Measurements from ENCODE around the gene FZR1. TPM values are rescaled to one million over a fixed set of nuclear protein-coding genes. Genes with fewer than 3 reads are reported as not detected.

The FZR1 gene
- polyA plus RNA-seq, 2 donors, result 23.0 to 28.0 TPM

GRCh38 chr19:3479834-3480215 is 26.3 kb upstream of the FZR1 start:
- H3K9me3 ChIP-seq (ENCODE audit: control insufficient read depth in 2 of 2, insufficient read depth in 1 of 2, low read depth in 1 of 2, low read length in 1 of 2), result no peaks in the 10 kb centered on the region
- H3K4me1 ChIP-seq (ENCODE audit: control insufficient read depth in 2 of 2, insufficient read depth in 2 of 2, low read length in 1 of 2), result peaks cover 2 to 3% of the 10 kb centered on the region in 2 donors
- WGBS, 2 donors, result 43 to 50% methylated on average over 9 of the region's 9 CpGs
- H3K27ac ChIP-seq (ENCODE audit: low read depth in 2 of 2, low read length in 1 of 2), result no peak overlapping the region
- no peak overlapping the region for H3K4me3 ChIP-seq (ENCODE audit: low read depth in 1 of 2, low read length in 2 of 2)
- H3K36me3 ChIP-seq (ENCODE audit: control insufficient read depth in 2 of 2, insufficient read depth in 2 of 2, low read length in 1 of 2), result no peaks in the 10 kb centered on the region
- H3K27me3 ChIP-seq (ENCODE audit: control insufficient read depth in 1 of 2, insufficient read depth in 2 of 2, low read length in 2 of 2), result peaks cover 0 to 4% of the 10 kb centered on the region in 2 donors

GRCh38 chr19:3480383-3481091 is 25.6 kb upstream of the FZR1 start, which contains the start of gene SMIM24:
Gene SMIM24, minus strand, starts transcription at chr19:3480525. Its CDS starts 62 bp downstream, at chr19:3480463.
- WGBS, 2 donors, result 41 to 46% methylated on average over 26 to 27 of the region's 27 CpGs
- no peak within 1 kb of the TSS for H3K27ac ChIP-seq (ENCODE audit: low read depth in 2 of 2, low read length in 1 of 2)
- H3K4me1 ChIP-seq (ENCODE audit: control insufficient read depth in 2 of 2, insufficient read depth in 2 of 2, low read length in 1 of 2), result peaks cover 2 to 3% of the 10 kb centered on the region in 2 donors
- H3K27me3 ChIP-seq (ENCODE audit: control insufficient read depth in 1 of 2, insufficient read depth in 2 of 2, low read length in 2 of 2), result peaks cover 0 to 4% of the 10 kb centered on the region in 2 donors
- H3K9me3 ChIP-seq (ENCODE audit: control insufficient read depth in 2 of 2, insufficient read depth in 1 of 2, low read depth in 1 of 2, low read length in 1 of 2), result no peaks in the 10 kb centered on the region
- no peaks in the 10 kb centered on the region for H3K36me3 ChIP-seq (ENCODE audit: control insufficient read depth in 2 of 2, insufficient read depth in 2 of 2, low read length in 1 of 2)
- H3K4me3 ChIP-seq (ENCODE audit: low read depth in 1 of 2, low read length in 2 of 2), result no peak within 1 kb of the TSS

GRCh38 chr19:3481241-3482090 is 24.6 kb upstream of the FZR1 start:
- no peak overlapping the region for H3K4me3 ChIP-seq (ENCODE audit: low read depth in 1 of 2, low read length in 2 of 2)
- peaks cover 0 to 4% of the 10 kb centered on the region in 2 donors for H3K27me3 ChIP-seq (ENCODE audit: control insufficient read depth in 1 of 2, insufficient read depth in 2 of 2, low read length in 2 of 2)
- peaks cover 2 to 3% of the 10 kb centered on the region in 2 donors for H3K4me1 ChIP-seq (ENCODE audit: control insufficient read depth in 2 of 2, insufficient read depth in 2 of 2, low read length in 1 of 2)
- no peak overlapping the region for H3K27ac ChIP-seq (ENCODE audit: low read depth in 2 of 2, low read length in 1 of 2)
- H3K36me3 ChIP-seq (ENCODE audit: control insufficient read depth in 2 of 2, insufficient read depth in 2 of 2, low read length in 1 of 2), result no peaks in the 10 kb centered on the region
- no peaks in the 10 kb centered on the region for H3K9me3 ChIP-seq (ENCODE audit: control insufficient read depth in 2 of 2, insufficient read depth in 1 of 2, low read depth in 1 of 2, low read length in 1 of 2)
- WGBS, 2 donors, result 54 to 57% methylated on average over 38 of the region's 38 CpGs

- Histone ChIP-seq H3K4me1 (ENCODE audit: control insufficient read depth in 2 of 2, insufficient read depth in 2 of 2, low read length in 1 of 2) (peaks cover 2 to 3% of the 10 kb centered on the region in 2 donors), H3K27ac (ENCODE audit: low read depth in 2 of 2, low read length in 1 of 2) (no peak overlapping the region), H3K27me3 (ENCODE audit: control insufficient read depth in 1 of 2, insufficient read depth in 2 of 2, low read length in 2 of 2) (peaks cover 0 to 4% of the 10 kb centered on the region in 2 donors), H3K4me3 (ENCODE audit: low read depth in 1 of 2, low read length in 2 of 2) (no peak overlapping the region), H3K36me3 (ENCODE audit: control insufficient read depth in 2 of 2, insufficient read depth in 2 of 2, low read length in 1 of 2) (no peaks in the 10 kb centered on the region), H3K9me3 (ENCODE audit: control insufficient read depth in 2 of 2, insufficient read depth in 1 of 2, low read depth in 1 of 2, low read length in 1 of 2) (no peaks in the 10 kb centered on the region)
- 61 to 68% methylated on average over 44 to 49 of the region's 49 CpGs for WGBS, 2 donors
Measured at GRCh38 chr19:3482507-3483225, 23.4 kb upstream of the FZR1 start.

GRCh38 chr19:3483226-3483628 is 22.9 kb upstream of the FZR1 start, which contains the start of gene SMIM44:
Gene SMIM44, minus strand, starts transcription at chr19:3483441. Its CDS starts 38 bp downstream, at chr19:3483403.
- Histone ChIP-seq H3K36me3 (ENCODE audit: control insufficient read depth in 2 of 2, insufficient read depth in 2 of 2, low read length in 1 of 2) (no peaks in the 10 kb centered on the region), H3K9me3 (ENCODE audit: control insufficient read depth in 2 of 2, insufficient read depth in 1 of 2, low read depth in 1 of 2, low read length in 1 of 2) (no peaks in the 10 kb centered on the region), H3K27ac (ENCODE audit: low read depth in 2 of 2, low read length in 1 of 2) (no peak within 1 kb of the TSS), H3K4me3 (ENCODE audit: low read depth in 1 of 2, low read length in 2 of 2) (no peak within 1 kb of the TSS), H3K4me1 (ENCODE audit: control insufficient read depth in 2 of 2, insufficient read depth in 2 of 2, low read length in 1 of 2) (peaks cover 2 to 3% of the 10 kb centered on the region in 2 donors), H3K27me3 (ENCODE audit: control insufficient read depth in 1 of 2, insufficient read depth in 2 of 2, low read length in 2 of 2) (peaks cover 0 to 4% of the 10 kb centered on the region in 2 donors)
- 69 to 72% methylated on average over 21 to 33 of the region's 33 CpGs for whole genome bisulfite sequencing, 2 donors

- Histone ChIP-seq H3K36me3 (ENCODE audit: control insufficient read depth in 2 of 2, insufficient read depth in 2 of 2, low read length in 1 of 2) (peaks cover 13 to 38% of the 10 kb centered on the region in 2 donors), H3K4me1 (ENCODE audit: control insufficient read depth in 2 of 2, insufficient read depth in 2 of 2, low read length in 1 of 2) (no peaks in the 10 kb centered on the region), H3K4me3 (ENCODE audit: low read depth in 1 of 2, low read length in 2 of 2) (no peak overlapping the region), H3K9me3 (ENCODE audit: control insufficient read depth in 2 of 2, insufficient read depth in 1 of 2, low read depth in 1 of 2, low read length in 1 of 2) (no peaks in the 10 kb centered on the region), H3K27me3 (ENCODE audit: control insufficient read depth in 1 of 2, insufficient read depth in 2 of 2, low read length in 2 of 2) (no peaks in the 10 kb centered on the region), H3K27ac (ENCODE audit: low read depth in 2 of 2, low read length in 1 of 2) (no peak overlapping the region)
- WGBS, 2 donors, result 94% methylated on average over 55 of the region's 55 CpGs
Measured at GRCh38 chr19:3491396-3492119, 14.6 kb upstream of the FZR1 start.

GRCh38 chr19:3492131-3492839 is 13.8 kb upstream of the FZR1 start:
- H3K27ac ChIP-seq (ENCODE audit: low read depth in 2 of 2, low read length in 1 of 2), result no peak overlapping the region
- WGBS, 2 donors, result 95 to 96% methylated on average over 45 of the region's 45 CpGs
- H3K9me3 ChIP-seq (ENCODE audit: control insufficient read depth in 2 of 2, insufficient read depth in 1 of 2, low read depth in 1 of 2, low read length in 1 of 2), result no peaks in the 10 kb centered on the region
- H3K4me1 ChIP-seq (ENCODE audit: control insufficient read depth in 2 of 2, insufficient read depth in 2 of 2, low read length in 1 of 2), result no peaks in the 10 kb centered on the region
- no peak overlapping the region for H3K4me3 ChIP-seq (ENCODE audit: low read depth in 1 of 2, low read length in 2 of 2)
- H3K36me3 ChIP-seq (ENCODE audit: control insufficient read depth in 2 of 2, insufficient read depth in 2 of 2, low read length in 1 of 2), result peaks cover 13 to 40% of the 10 kb centered on the region in 2 donors
- no peaks in the 10 kb centered on the region for H3K27me3 ChIP-seq (ENCODE audit: control insufficient read depth in 1 of 2, insufficient read depth in 2 of 2, low read length in 2 of 2)

- H3K36me3 ChIP-seq (ENCODE audit: control insufficient read depth in 2 of 2, insufficient read depth in 2 of 2, low read length in 1 of 2), result peaks cover 13 to 40% of the 10 kb centered on the region in 2 donors
- 94% methylated on average over 16 of the region's 16 CpGs for WGBS, 2 donors
Measured at GRCh38 chr19:3492919-3493318, 13.2 kb upstream of the FZR1 start.

More at GRCh38 chr19:3492919-3493318, 13.2 kb upstream of the FZR1 start:
- no peaks in the 10 kb centered on the region for H3K9me3 ChIP-seq (ENCODE audit: control insufficient read depth in 2 of 2, insufficient read depth in 1 of 2, low read depth in 1 of 2, low read length in 1 of 2)
- no peaks in the 10 kb centered on the region for H3K4me1 ChIP-seq (ENCODE audit: control insufficient read depth in 2 of 2, insufficient read depth in 2 of 2, low read length in 1 of 2)
- no peak overlapping the region for H3K4me3 ChIP-seq (ENCODE audit: low read depth in 1 of 2, low read length in 2 of 2)
- H3K27me3 ChIP-seq (ENCODE audit: control insufficient read depth in 1 of 2, insufficient read depth in 2 of 2, low read length in 2 of 2), result no peaks in the 10 kb centered on the region
- H3K27ac ChIP-seq (ENCODE audit: low read depth in 2 of 2, low read length in 1 of 2), result no peak overlapping the region
